ENCODE results near the gene NPDC1. TPM values are rescaled to one million over a fixed set of nuclear protein-coding genes. Genes with fewer than 3 reads are reported as not detected.

Gene NPDC1
- total RNA-seq, 1 experiment from 2014 or later, result 73.9 TPM

DNA sequence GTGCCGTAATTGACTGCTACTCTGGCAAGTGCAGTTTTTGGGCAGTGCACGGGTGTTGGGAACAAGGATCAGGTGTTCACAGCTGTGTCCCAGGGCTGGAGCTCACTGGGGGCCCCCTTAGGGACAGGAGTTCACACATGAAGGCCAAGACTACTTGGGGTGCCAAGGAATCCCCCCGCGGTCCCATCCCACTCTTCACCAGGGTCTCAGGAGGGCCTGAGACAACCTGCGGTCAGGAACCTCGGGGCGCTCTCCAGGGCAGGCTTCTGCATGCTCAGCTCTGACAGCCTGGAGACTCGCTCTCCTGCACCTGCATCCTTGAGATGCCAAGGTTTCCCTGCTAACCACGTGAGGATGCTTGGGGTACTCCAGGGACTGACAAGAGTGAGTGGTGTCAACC is 38.5 kb upstream of the NPDC1 start:
- H3K27ac ChIP-seq (ENCODE audit: low read depth, low read length, poor library complexity, severe bottlenecking), result no peak overlapping the region
- H3K27me3 ChIP-seq (replicated peaks; ENCODE audit: insufficient read depth, low read depth, low read length, poor library complexity), result no peaks in the 10 kb centered on the region
- POLR2A ChIA-PET (ENCODE audit: low non-redundant PET), result no interaction called here
- CTCF ChIA-PET, result interaction anchor here (0.5 kb wide), 1 partner anchor 36 kb away, joined by 8 read pairs; no protein-coding TSS in a partner anchor
- intact Hi-C loops (cut with micrococcal nuclease; ENCODE audit: unreplicated experiment), result no loop called here
- H3K4me1 ChIP-seq (ENCODE audit: insufficient read depth, low read length, poor library complexity, severe bottlenecking), result peaks cover 25% of the 10 kb centered on the region
- TF ChIP-seq, protein P1, sequence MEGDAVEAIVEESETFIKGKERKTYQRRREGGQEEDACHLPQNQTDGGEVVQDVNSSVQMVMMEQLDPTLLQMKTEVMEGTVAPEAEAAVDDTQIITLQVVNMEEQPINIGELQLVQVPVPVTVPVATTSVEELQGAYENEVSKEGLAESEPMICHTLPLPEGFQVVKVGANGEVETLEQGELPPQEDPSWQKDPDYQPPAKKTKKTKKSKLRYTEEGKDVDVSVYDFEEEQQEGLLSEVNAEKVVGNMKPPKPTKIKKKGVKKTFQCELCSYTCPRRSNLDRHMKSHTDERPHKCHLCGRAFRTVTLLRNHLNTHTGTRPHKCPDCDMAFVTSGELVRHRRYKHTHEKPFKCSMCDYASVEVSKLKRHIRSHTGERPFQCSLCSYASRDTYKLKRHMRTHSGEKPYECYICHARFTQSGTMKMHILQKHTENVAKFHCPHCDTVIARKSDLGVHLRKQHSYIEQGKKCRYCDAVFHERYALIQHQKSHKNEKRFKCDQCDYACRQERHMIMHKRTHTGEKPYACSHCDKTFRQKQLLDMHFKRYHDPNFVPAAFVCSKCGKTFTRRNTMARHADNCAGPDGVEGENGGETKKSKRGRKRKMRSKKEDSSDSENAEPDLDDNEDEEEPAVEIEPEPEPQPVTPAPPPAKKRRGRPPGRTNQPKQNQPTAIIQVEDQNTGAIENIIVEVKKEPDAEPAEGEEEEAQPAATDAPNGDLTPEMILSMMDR (conservative IDR thresholded peaks at IDR 0.05; ENCODE audit: low read depth, low read length), result no peak
- no peak for TF ChIP-seq EZH2 (IDR thresholded peaks at IDR 0.05; ENCODE audit: borderline replicate concordance, low read depth, low read length, poor library complexity, severe bottlenecking)
- H3K9me3 ChIP-seq (ENCODE audit: low read depth, low read length, poor library complexity, severe bottlenecking), result no peaks in the 10 kb centered on the region
- BruUV-seq (replicated peaks), result no TSS peak
- H3K36me3 ChIP-seq (ENCODE audit: insufficient read depth, low read length, poor library complexity, severe bottlenecking), result no peaks in the 10 kb centered on the region
- no peak overlapping the region for H3K4me3 ChIP-seq (ENCODE audit: low read depth, low read length, poor library complexity, severe bottlenecking)
- no peak for DNase-seq (ENCODE audit: low spot score)

DNA sequence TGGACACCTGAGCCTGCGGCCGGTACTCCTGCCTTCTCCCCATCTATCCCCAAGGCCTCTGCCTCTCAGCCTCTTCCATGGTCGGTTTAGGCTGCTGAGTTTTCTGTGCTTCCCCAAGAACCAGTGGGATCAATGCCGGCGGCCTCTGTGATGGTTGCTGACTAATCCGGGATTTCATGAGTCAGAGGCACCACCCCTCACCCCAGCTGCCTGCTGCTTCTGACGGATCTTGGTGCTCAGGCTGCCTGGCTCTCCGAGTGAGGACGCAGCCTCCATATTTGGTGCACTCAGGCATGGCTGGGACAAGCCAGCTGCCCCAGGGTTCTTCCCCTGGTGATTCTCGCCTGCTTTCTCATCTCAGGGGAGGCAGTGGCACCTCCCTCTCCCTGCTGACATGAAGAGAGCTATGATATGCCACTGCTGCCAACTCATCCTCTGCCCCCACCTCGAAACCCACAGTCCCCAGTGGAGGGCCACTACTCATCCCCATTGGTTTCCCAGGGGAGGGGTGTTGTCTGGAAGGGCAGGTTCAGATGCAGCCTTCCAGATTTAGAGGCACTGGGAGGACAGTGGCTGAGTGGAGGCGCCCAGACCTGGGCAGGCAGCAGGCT is 37.5 kb upstream of the NPDC1 start:
- H3K9me3 ChIP-seq (ENCODE audit: low read depth, low read length, poor library complexity, severe bottlenecking), result no peaks in the 10 kb centered on the region
- no TSS peak for BruUV-seq (replicated peaks)
- POLR2A ChIA-PET (ENCODE audit: low non-redundant PET), result no interaction called here
- peaks cover 25% of the 10 kb centered on the region for H3K4me1 ChIP-seq (ENCODE audit: insufficient read depth, low read length, poor library complexity, severe bottlenecking)
- H3K4me3 ChIP-seq (ENCODE audit: low read depth, low read length, poor library complexity, severe bottlenecking), result no peak overlapping the region
- CTCF ChIA-PET, result no interaction called here
- H3K27ac ChIP-seq (ENCODE audit: low read depth, low read length, poor library complexity, severe bottlenecking), result peak overlapping the region; percentile 67
- intact Hi-C loops (cut with micrococcal nuclease; ENCODE audit: unreplicated experiment), result no loop called here
- H3K36me3 ChIP-seq (ENCODE audit: insufficient read depth, low read length, poor library complexity, severe bottlenecking), result peaks cover 5% of the 10 kb centered on the region
- TF ChIP-seq, protein P1 (conservative IDR thresholded peaks at IDR 0.05; ENCODE audit: low read depth, low read length), result no peak
- no peak for TF ChIP-seq EZH2 (IDR thresholded peaks at IDR 0.05; ENCODE audit: borderline replicate concordance, low read depth, low read length, poor library complexity, severe bottlenecking)
- H3K27me3 ChIP-seq (replicated peaks; ENCODE audit: insufficient read depth, low read depth, low read length, poor library complexity), result no peaks in the 10 kb centered on the region
- peak; percentile 87 for DNase-seq (ENCODE audit: low spot score)

DNA sequence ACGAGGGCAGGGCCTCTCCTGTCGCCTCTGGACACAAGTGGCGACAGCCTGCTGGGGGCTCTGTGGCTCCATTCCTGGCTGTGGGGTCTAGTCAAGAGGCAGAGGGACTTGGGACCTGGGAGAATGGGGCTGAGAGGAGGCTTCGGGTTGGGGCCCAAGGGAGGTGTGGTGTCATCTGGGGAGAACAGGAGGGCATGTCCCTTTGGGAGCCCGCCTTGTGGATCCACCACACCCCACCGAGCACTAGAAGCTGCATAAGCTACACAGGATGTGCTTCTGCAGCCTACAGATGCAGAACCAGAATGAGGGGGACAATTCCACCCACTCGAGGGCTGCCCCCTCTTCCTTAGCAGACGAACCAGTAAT is 36.9 kb upstream of the NPDC1 start:
- CTCF ChIA-PET, result no interaction called here
- peaks cover 5% of the 10 kb centered on the region for H3K36me3 ChIP-seq (ENCODE audit: insufficient read depth, low read length, poor library complexity, severe bottlenecking)
- intact Hi-C loops (cut with micrococcal nuclease; ENCODE audit: unreplicated experiment), result no loop called here
- H3K4me1 ChIP-seq (ENCODE audit: insufficient read depth, low read length, poor library complexity, severe bottlenecking), result peaks cover 23% of the 10 kb centered on the region
- no peak for TF ChIP-seq EZH2 (IDR thresholded peaks at IDR 0.05; ENCODE audit: borderline replicate concordance, low read depth, low read length, poor library complexity, severe bottlenecking)
- TF ChIP-seq, protein P1 (conservative IDR thresholded peaks at IDR 0.05; ENCODE audit: low read depth, low read length), result no peak
- no peak overlapping the region for H3K4me3 ChIP-seq (ENCODE audit: low read depth, low read length, poor library complexity, severe bottlenecking)
- no peak for DNase-seq (ENCODE audit: low spot score)
- no TSS peak for BruUV-seq (replicated peaks)
- H3K27ac ChIP-seq (ENCODE audit: low read depth, low read length, poor library complexity, severe bottlenecking), result peak overlapping the region; percentile 67
- H3K9me3 ChIP-seq (ENCODE audit: low read depth, low read length, poor library complexity, severe bottlenecking), result no peaks in the 10 kb centered on the region
- no peaks in the 10 kb centered on the region for H3K27me3 ChIP-seq (replicated peaks; ENCODE audit: insufficient read depth, low read depth, low read length, poor library complexity)
- POLR2A ChIA-PET (ENCODE audit: low non-redundant PET), result no interaction called here

Measured in A673 (cell line).